Fibroblast of peridontal ligament (primary cell): ENCODE measurements around the gene TCF15.

Experiments
- DNase-seq: peaks from one replicate; pipeline ENCODE4 v3.0.0-alpha.2; 2010; ENCODE audit errors: extremely low read depth

TCF15 gene

DNA sequence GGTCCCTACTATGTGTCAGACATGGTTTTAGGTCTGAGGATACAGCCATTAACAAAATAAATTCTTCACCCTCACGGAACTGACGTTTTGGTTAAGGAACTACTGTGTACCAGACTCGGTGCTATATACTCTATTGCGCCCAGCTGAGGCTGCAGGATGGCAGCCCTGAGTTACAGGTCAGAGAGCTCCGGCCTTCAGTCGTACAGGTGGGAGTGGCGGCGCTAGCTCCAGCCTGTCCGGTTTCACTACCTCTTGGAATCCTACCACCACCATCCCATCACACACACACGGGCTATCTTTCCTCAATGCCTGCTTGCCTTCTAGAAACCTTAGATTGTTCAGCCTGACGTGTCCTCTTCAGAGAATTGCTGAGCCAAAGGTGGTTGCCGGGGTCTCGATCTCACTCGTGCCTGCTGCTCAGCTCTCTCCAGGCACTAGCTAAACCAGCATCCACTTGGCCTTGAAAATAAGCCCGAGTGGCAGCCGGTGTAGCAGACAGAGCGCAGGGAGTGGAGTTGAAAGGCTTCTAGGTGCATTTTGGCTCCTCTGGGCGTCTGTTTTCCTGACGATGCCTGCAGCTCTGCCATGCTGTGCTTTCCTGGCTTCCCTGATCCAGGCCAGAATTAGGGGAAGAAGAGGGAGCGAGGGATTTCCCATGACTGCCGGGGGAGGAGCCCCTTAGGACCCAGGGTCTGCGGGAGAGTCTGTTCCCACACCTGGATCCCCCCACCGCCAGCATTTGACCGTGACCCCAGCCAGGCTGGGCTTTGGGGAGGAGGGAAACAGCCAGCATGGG lies 1.1 kb upstream of the TCF15 start:
- DNase-seq, result no peak

DNA sequence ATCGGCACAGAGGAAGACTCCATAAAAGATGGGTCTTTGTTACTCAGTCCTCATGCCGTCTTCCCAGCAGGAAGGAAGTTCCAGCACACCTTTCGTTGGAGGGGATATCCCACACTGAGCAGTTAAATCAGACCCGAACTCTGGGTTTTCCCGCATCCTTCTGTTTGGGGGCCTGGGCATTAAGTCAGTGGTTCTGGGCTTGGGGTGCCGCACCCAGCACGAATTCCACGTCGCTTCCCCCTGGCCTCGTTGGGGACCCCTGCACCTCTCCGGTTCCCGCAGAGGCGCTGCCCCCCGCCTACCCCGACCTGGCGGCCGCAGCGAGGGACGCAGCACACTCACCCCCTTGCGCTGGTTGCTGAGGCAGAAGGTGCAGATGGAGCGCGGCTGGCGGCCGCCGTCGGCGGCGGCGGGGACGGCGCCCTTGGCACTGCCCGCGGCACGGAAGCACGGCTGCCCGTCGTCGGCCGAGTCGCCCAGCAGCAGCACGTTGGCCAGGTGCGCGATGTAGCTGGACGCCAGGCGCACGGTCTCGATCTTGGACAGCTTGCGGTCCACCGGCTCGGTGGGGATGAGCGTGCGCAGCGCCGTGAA lies 641 bp downstream of the TCF15 start:
- DNase-seq, result no peak

DNA sequence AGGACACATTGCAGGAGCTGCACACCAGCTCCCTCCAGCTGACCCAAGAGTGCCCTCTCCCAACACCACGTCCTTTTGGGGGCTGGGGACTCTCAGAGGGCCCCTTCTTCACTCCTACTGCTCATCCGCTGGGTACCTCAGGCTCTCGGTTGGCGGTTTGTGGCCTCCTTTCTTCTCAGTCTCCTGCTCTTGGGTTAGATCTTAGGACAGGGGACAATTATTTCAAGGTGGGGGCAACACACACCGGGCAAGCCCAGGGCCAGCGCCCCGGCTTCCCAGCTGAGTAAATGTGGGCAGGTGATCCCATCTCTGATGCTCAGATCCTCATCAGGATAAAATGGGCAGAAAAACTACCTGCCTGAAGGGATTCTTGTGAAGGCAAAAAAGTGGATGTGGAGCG lies 1.1 kb downstream of the TCF15 start:
- no peak for DNase-seq

DNA sequence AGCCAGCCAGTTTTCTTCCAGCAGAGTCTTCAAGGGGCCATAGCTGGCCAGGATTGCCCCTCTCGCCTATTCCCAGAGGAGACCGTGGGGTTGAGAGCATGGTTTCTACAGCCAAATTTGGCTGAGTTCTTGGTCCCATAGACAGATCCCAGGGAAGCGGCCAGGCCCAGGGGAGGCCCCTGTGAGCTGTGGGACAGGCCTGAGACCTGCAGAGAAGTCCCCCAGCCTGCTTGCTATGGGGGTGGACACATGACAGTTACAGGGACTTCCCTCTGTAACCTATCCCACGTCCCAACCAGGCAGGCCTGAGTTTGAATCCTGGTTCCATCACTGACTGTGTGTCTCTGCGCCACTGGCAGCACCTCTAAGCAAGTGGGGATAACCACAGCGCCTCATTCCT lies 2.6 kb downstream of the TCF15 start:
- no peak for DNase-seq

DNA sequence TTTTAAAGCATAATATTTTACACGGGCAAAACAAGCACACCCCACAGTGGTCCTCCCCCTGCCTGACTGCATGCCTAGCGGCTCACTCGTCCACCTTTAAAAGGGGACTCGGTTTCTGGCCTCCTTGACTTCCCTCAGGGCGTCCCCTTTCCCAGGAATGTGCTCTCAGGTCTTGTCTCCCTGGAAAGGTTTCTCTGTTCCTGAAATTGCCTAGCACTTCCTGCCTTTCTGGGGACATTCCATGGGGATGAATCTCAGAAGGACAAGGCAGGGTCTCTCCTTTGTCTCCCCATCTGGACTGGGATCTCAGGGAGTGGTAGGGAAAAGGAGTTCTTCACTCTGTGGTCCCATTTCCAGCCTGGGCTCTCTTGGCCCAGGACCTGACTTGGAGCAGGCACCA lies 4.9 kb downstream of the TCF15 start:
- no peak for DNase-seq

DNA sequence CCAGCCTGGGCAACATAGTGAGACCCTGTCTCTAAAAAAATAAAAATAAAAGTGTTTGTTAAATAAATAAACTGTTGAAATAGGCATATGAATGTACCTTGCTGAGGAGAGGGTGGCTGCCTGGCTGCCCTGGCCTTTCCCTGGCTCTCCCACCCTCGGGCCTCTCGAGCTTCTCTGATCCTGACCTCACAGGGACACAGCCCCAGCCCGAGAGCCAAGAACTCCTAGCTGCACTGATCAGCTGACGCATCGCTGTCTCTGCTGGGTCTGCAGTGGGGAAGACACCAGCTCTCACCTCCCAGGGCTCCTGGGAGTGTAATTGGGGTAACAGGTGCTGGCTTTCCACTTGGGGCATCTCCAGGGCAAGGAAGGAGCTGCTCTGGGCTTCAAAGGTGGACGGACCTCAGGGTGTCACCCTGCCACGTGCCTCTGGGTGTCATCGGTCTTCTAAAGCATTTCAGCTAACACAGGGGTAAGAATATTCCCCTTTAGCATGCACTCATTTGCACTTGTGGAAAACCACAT lies 6.9 kb downstream of the TCF15 start:
- DNase-seq, result no peak

DNA sequence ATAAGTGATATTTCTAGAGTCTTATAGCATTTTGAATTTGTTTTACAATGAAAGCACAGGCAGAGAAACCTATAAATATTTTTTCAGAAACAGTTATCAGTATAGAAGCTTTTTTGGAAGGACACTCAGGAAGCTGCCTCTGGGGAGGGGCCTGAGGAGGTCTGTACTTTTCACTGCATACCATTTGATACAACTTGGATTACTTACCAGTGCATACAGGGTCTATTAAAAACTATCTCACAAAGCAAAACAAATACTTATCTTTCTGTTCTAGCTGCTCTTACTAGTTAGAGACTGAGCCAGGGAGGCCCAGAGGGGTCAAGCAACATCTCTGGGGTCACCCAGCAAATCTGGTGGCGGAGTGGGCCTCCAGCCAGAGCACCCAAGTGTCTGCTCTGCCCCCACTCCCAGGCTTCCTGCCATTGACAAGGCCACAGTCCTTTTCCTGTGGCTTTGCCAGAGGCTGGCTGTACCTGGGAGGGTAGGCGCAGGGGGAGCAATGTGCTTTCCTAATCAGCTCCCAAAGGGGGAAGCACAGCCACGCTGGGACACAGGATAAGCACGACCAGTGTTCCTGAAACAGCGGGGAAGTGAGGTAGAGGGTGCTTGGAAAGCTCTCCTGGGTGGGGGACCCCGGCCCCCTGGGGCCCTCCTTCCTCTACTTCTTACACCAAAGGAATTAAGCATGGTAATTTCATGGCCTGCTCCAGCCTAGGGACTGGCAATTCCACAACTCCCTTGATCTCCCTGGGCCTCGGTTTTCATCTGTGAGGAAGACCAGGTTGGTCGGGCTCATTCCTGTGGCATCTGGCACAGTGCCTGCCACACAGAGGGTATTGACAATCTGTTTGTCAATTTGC lies 7.8 kb downstream of the TCF15 start:
- DNase-seq, result no peak

DNA sequence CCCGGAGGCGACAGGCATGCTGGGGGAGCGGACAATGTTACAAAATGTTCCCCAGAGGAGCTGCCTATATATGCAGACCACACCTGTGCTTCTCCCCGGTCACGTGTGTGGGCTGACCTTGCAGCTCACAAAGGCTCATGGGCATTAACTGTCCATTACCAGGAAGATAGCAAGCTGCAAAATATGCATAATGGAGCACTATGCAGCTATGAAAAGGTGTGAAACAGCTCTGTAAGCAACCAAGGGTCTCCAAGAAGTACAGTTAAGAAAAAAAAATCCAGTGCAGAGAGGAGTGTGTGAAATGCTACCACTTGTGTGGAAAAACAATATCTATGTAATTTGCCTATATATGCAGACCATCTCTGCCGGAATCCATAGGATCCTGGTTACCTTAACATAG lies 9.4 kb downstream of the TCF15 start:
- DNase-seq, result no peak

DNA sequence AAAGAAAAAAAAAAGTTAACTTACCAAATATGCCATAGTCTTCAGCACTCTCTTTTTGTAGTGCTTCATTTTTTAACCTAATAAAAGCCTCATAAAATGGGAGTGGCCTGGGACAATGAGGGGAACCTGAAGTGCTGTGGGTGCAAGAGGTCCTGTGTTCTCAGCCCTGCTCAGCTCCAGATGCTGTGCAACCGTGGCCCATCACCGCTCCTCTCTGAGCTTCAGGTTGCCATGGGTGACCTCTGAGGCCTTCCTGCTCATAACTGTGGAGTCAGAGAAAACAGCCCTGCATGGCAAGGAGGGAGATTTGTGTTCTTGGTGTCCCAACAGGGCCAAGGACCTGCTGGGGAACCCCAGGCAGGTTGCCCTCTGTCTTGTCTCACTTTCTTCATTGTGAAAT lies 10.0 kb downstream of the TCF15 start:
- DNase-seq, result no peak

DNA sequence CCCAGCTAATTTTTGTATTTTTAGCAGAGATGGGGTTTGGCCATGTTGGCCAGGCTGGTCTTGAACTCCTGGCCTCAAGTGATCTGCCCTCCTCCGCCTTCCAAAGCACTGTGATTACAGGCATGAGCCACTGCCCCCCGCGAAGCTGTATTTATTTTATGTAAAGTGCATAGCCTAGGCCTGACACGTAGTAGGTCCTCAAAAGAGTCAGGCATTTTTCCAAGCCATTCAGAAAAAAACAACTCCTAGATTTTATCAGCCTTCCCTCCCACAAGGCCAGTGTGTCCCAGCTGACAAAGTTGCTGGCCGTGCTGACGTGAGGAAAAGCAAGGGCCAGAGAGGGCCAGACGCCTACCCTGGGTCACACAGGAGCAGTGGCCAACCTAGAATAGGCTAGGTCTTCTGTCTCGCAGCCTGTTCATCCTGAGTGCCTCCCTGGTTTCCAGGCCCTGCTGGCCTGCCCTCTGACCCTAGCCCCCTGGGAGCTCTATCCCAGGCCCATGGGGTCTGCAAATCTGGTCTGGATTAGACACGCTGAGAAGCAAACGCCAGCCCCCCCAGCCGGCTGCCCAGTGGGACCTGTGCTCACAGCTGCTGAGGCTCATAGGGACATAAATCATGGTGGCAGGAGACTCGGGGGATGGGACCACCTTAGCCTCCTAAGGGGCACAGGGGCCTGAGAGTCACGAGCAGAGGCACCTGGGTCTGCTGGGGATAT lies 11.8 kb downstream of the TCF15 start:
- DNase-seq, result no peak

DNA sequence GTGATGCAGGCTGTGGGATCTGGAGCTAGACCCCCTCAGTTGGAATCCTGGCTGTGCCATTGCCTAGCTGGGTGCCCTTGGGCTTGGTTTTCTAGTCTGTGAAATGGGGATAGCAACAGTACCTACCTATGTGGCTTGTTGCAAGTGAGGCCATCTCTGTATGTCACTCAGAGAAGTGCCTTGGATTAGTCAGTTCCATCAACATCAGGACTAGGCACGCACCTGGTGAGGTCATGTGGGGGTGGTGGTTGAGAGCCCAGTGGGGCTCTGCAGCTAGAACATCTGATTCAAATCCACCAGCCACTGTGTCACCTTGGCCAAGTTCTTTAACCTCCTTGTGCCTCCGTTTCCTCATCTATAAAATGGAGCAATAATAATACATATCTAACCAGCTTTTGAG lies 12.5 kb downstream of the TCF15 start:
- DNase-seq, result no peak

DNA sequence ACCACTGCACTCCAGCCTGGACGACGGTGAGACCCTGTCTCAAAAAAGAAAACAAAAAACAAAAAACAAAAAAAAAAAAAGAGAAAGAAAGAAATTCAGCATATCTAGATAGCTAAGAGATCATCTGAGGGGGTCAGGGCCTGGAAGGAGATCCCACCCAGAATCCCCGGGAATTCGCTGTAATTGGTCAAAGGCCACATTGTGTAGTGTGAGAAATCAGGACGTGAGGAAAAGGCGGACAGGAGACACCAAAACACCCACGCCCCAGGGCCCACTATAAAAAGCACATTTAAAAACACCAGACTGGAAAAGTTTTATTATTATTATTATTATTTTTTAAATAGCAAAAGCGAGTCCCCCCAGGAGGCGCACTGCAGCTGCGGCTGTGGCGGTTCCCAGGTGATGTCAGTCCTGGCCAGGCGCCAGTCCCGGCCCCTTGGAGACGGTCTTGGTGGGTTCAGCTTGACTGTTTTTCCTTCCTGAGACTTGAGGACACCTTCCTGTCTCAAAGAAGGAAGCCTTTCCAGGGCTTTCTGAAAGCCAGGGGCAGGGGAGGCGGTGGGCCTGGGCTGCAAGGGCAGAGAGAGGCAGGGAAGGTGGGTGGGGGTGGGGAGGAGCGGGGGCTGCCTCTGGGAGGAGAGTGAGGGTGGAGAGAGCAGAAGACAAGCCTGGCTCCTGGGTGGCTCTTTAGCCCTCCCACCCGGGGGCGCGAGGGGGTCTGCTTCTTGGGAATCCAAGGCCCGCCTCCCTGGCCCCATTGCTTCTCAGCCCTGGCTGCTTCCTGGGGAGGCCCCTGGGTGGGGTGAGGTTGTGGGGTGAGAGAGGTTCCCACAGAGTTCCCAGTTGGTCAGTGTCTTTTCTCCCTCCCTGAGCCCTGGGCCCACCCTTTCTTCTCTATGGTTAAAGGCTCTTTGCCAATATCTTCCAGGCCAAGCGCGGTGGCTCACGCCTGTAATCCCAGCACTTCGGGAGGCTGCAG lies 14.5 kb downstream of the TCF15 start:
- no peak for DNase-seq

DNA sequence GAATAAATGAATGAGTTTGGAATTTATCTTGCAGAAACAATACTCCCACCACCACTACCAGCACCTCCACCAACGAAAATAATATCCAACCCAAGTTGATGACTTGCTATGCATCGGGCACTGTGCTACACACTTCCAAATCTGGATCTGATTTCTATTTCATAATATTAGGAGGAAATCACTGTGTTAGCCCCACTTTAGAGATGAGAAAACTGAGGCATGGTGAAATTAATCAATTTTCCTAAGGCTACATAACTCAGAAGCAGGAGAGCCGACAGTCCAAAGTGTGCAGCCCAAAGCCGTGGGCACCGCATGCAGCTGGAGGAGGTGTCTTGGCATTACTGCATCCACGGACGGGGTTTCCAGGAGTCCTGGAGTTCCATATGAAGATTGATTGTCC lies 17.6 kb downstream of the TCF15 start:
- DNase-seq, result no peak

DNA sequence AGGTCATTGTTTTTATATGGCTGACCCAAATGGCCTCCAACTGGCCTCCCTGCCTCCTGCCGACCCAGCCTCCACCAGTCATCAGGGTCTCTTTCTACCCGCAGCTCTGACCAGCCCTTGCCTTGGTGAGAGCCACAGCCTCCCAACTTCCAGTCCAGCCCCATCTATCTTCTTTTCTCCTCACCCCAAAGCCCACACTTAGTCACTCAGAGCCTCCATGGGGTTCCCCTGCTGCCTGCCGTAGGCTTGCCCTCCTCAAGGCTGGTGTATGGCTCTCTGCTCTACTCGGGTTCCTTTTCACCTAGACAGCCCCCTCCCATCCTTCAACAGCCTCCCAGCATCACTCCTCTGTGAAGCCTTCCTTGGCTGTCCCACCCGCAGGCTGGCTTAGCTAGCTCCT lies 18.2 kb downstream of the TCF15 start:
- DNase-seq, result no peak

DNA sequence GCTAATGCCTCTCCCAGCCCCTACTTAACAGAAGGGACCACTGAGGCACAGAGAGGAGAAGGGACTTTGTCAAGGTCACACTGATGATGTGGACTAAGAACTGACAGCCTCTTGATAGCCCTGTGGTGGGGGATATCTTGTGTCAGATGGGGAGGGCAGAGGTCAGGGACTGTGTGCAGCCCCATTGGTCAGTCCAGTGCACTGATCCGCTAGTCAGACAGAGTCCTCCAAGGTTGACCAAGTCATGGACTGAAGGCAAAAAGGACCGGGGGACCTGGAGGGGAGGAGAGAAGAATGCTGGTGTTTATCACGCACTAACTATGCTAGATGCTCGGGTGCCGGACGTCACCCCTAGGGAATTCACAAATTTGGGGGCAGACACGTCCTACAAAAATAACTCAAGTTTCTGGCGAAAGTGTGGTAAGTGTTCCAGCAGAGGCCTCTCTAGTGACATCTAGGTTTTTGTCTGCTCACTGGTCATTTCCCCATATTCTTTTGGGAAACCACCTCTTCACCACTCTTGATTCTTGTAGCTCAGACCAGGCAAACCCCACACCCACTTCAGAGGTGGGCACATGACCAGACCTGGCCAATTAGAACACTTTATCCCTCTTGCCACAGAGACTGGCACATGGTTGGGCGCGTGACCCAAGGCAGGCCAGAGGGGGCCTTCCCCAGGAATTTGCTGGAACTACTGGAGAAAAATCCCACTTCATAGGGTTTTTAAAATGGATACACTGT lies 21.0 kb downstream of the TCF15 start:
- DNase-seq, result no peak

DNA sequence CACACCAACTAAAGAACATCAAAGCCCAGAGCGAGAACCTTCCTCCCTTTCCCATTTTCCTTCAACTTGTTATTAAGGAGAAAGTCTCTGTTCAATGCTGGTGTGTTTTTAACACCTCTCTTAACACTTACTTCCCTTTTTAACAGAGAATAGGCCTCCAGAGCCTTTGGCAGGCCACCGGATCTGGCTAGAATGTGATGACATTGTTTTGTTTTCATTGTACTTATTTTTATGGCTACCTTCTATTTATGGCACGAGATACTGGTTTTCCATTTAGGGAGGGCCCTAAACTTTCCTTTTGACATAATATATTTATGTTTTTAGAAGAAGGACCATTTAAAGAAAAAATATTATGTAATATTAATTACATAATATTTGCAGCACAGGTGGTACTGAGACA lies 21.6 kb downstream of the TCF15 start:
- no peak for DNase-seq

DNA sequence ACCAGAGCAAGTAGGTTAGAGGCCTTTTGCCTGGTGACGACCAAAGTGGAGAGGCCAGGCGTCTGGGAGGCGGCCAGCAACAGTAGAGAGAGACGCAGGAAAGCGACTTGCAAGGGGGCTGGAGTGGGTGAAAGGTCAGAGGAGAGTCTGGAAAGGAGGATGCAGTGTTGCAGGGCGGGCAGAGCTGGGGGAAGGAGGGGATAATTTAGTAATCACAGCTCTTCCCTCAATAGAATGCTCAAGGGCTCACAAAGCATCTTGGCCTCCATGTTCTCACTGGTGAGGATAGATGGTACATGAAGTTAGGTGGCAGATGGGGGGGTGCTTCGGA lies 25.2 kb downstream of the TCF15 start:
- no peak for DNase-seq

DNA sequence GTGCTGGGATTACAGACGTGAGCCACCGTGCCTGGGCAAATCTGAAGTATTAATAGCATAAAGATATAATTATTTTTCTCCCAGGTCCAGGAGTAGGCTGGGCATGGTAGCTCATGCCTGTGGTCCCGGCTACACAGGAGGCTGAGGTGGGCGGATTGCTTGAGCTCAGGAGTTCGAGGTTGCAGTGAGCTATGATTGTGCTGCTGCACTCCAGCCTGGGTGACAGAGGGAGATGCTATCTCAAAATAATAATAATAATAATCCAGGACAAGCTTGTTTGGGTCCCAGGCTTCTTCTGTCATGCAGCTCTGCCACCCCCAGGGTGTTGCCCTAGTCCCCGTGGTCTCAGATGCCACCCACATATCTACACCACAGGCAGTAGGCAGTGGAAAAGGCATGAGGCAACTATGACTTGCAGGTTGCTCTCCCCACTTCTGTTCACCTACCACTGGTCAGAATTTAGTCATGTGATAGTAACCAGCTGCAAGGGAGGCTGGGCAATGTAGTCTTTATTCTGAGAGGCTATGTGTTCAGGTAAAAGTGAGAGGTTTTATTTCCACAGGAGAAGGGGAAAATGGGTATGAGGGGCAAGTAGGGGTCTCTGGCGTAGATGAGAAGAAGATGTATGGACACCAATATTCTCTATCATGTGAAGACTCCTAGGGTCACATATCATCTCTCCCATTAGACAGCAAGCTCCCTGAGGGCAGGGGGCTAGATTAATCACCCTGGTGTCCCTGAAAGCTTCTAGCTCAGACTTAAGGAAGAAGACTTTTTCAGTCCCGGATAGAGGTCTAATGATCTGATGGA lies 25.7 kb downstream of the TCF15 start:
- no peak for DNase-seq

DNA sequence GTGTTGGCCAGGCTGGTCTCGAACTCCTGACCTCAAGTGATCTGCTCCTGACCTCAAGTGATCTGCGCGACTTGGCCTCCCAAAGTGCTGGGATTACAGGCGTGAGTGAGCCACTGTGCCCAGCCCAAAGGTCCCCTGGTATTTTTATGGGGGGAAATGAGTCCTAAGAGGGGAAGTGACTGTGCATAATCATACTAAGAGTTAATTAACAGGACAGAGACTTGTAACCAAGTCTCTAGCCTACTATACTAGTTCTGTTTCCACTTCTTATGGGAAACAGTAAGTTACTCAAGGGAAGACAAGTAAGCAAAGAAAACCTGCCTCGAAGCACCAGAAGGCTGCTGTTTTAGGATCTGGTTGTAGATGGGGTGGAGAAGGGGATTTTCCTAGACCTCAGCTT lies 27.9 kb downstream of the TCF15 start:
- DNase-seq, result no peak
